Spleen (tissue), 7 donors: ENCODE measurements around the gene DNER.

Experiments
- CTCF ChIP-seq, 11 experiments: fragments of 200-600 bp in 7 of 11; fragments of 450-650 bp in 4 of 11; sonication (generic) in 4 of 11; IDR thresholded peaks in 8 of 11; conservative IDR thresholded peaks in 3 of 11; 1 replicate in 7 of 11; 2 replicates in 4 of 11; pipeline versions ENCODE4 v1.4.0 to v1.8.0; 2016 to 2021; ENCODE audit warnings: antibody characterized with exemption in 11 of 11, inconsistent platforms in 4 of 11, mild to moderate bottlenecking in 1 of 11
- POLR2A ChIP-seq, 3 donors: fragments of 450-650 bp; IDR thresholded peaks; one replicate each; pipeline ENCODE4 v1.5.1; 2017; ENCODE audit warnings: antibody characterized with exemption in 3 of 3, mild to moderate bottlenecking in 1 of 3
- donor health status: DM: no; HTN: no; CAD: no; lungs with moderate emphysema.
- donor health status: DM: no; HTN: no; CAD: no.
- donor health status: DM: no; HTN: no; CAD: no.

- TF ChIP-seq CTCF (IDR thresholded peaks at IDR 0.05 in 8 of 11, conservative IDR thresholded peaks at IDR 0.05 in 3 of 11): no peak
- no peak for TF ChIP-seq POLR2A (IDR thresholded peaks at IDR 0.05)
Observed at GRCh38 chr2:229562472-229563127, 151.8 kb downstream of the DNER start.
